IMR-90 (cell line): ENCODE data around the gene PPP2R5A. TPM values are rescaled to one million over a fixed set of nuclear protein-coding genes. Genes with fewer than 3 reads are reported as not detected.
A peak's percentile ranks its signal among the peaks of the same experiment; 100 is the strongest.

Source experiments
- ATAC-seq: fragments of 200-7000 bp; cut with Tn5 transposase; 2 replicates; pipeline ENCODE4 v1.9.1; 2020; ENCODE audit warnings: low read depth, mild to moderate bottlenecking, moderate library complexity
- BruUV-seq: library from RNA; stranded (reverse); fragments of 400-500 nt; replicated peaks from 2 replicates; lab custom pipeline; 2021; lab: Mats Ljungman, UMichigan
- CTCF ChIA-PET: fragments of 300-600 bp; formaldehyde crosslinking; extraction: SDS; loops from one replicate; lab custom pipeline; 2021; ENCODE audit warnings: antibody characterized with exemption; lab: Yijun Ruan, JAX
- POLR2A ChIA-PET: fragments of 300-600 bp; sonication (Branson Sonifier 250); formaldehyde crosslinking; loops from one replicate; lab custom pipeline; 2022; ENCODE audit warnings: antibody characterized with exemption; ENCODE audit not compliant: unreplicated experiment; lab: Charles Lee
- DNase-seq: peaks from one replicate; pipeline ENCODE4 v3.0.0; 2013
- H2AFZ ChIP-seq: replicated peaks from 2 replicates; pipeline ENCODE3; 2013; ENCODE audit warnings: low read length, mild to moderate bottlenecking; ENCODE audit not compliant: poor library complexity
- H2AK5ac ChIP-seq: 2 replicates; pipeline ENCODE4 v1.6.1; 2013; ENCODE audit warnings: low read depth, low read length, inconsistent platforms
- H2AK9ac ChIP-seq: replicated peaks from 2 replicates; pipeline ENCODE3; 2013; ENCODE audit warnings: mild to moderate bottlenecking, low read depth, low read length, moderate library complexity; ENCODE audit not compliant: poor library complexity
- H2BK120ac ChIP-seq: 2 replicates; pipeline ENCODE4 v1.6.1; 2013; ENCODE audit warnings: low read depth, low read length, inconsistent platforms
- H2BK15ac ChIP-seq: 3 replicates; pipeline ENCODE4 v1.6.1; 2013; ENCODE audit warnings: low read depth, low read length, inconsistent platforms
- H2BK20ac ChIP-seq: 2 replicates; pipeline ENCODE4 v1.6.1; 2013; ENCODE audit warnings: low read depth, mild to moderate bottlenecking, inconsistent platforms, low read length, moderate library complexity
- H2BK5ac ChIP-seq: 2 replicates; pipeline ENCODE4 v1.6.1; 2013; ENCODE audit warnings: mild to moderate bottlenecking, low read depth, low read length, inconsistent platforms; ENCODE audit not compliant: poor library complexity, severe bottlenecking
- H3K14ac ChIP-seq: replicated peaks from 2 replicates; pipeline ENCODE4 v1.6.1; 2013; ENCODE audit warnings: low read depth, low read length, inconsistent platforms
- H3K18ac ChIP-seq: 2 replicates; pipeline ENCODE4 v1.6.1; 2013; ENCODE audit warnings: low read depth, low read length, control low read depth
- H3K23ac ChIP-seq: 2 replicates; pipeline ENCODE4 v1.6.1; 2013; ENCODE audit warnings: low read depth, low read length, inconsistent platforms
- H3K27ac ChIP-seq: 2 replicates; pipeline ENCODE4 v1.5.1; 2013; ENCODE audit warnings: mild to moderate bottlenecking, control low read depth, low read length; ENCODE audit not compliant: insufficient read depth
- H3K27me3 ChIP-seq: 2 replicates; pipeline ENCODE4 v1.6.1; 2013; ENCODE audit warnings: low read length; ENCODE audit not compliant: control insufficient read depth, insufficient read depth
- H3K36me3 ChIP-seq: 2 replicates; pipeline ENCODE4 v1.6.1; 2013; ENCODE audit warnings: low read length, mixed read lengths; ENCODE audit not compliant: control insufficient read depth, insufficient read depth
- H3K4ac ChIP-seq: 2 replicates; pipeline ENCODE4 v1.6.1; 2013; ENCODE audit warnings: low read depth, low read length, inconsistent platforms
- H3K4me1 ChIP-seq: 2 replicates; pipeline ENCODE4 v1.6.1; 2013; ENCODE audit warnings: low read length, mixed read lengths; ENCODE audit not compliant: control insufficient read depth, insufficient read depth
- H3K4me2 ChIP-seq: 2 replicates; pipeline ENCODE4 v1.6.1; 2013; ENCODE audit warnings: low read depth, mild to moderate bottlenecking, control low read depth, low read length, moderate library complexity
- H3K4me3 ChIP-seq: 2 replicates; pipeline ENCODE4 v1.5.1; 2013; ENCODE audit warnings: low read depth, mild to moderate bottlenecking, control low read depth, low read length, moderate library complexity; ENCODE audit not compliant: insufficient read depth
- H3K56ac ChIP-seq: 2 replicates; pipeline ENCODE4 v1.6.1; 2013; ENCODE audit warnings: low read length, inconsistent platforms; ENCODE audit not compliant: insufficient read depth; ENCODE audit errors: extremely low read depth
- H3K79me1 ChIP-seq, 2 experiments: 2 replicates each; pipeline ENCODE4 v1.6.1; 2013; ENCODE audit warnings: low read length in 2 of 2, inconsistent platforms in 1 of 2, low read depth in 1 of 2
- H3K9ac ChIP-seq: 2 replicates; pipeline ENCODE4 v1.6.1; 2013; ENCODE audit warnings: low read depth, low read length, control low read depth
- H3K9me1 ChIP-seq: 2 replicates; pipeline ENCODE4 v1.6.1; 2013; ENCODE audit warnings: low read length, inconsistent platforms; ENCODE audit not compliant: insufficient read depth
- H3K9me3 ChIP-seq: 2 replicates; pipeline ENCODE4 v1.6.1; 2013; ENCODE audit warnings: low read length; ENCODE audit not compliant: control insufficient read depth, insufficient read depth
- H4K20me1 ChIP-seq: 2 replicates; pipeline ENCODE4 v1.6.1; 2013; ENCODE audit warnings: low read length, inconsistent platforms; ENCODE audit not compliant: insufficient read depth
- H4K5ac ChIP-seq: 2 replicates; pipeline ENCODE4 v1.6.1; 2013; ENCODE audit warnings: mild to moderate bottlenecking, low read depth, low read length, control low read depth
- H4K8ac ChIP-seq, 2 experiments: 2 replicates each; pipeline ENCODE4 v1.6.1; 2013; ENCODE audit warnings: low read depth in 2 of 2, low read length in 2 of 2, control low read depth in 1 of 2, inconsistent platforms in 1 of 2
- H4K91ac ChIP-seq: 2 replicates; pipeline ENCODE4 v1.6.1; 2013; ENCODE audit warnings: low read depth, low read length, inconsistent platforms; ENCODE audit not compliant: insufficient read depth
- BHLHE40 ChIP-seq: fragments of 150-350 bp; IDR thresholded peaks from 2 replicates; pipeline ENCODE4 v1.6.1; 2016; ENCODE audit warnings: mild to moderate bottlenecking, low read depth, low read length
- CEBPB ChIP-seq: IDR thresholded peaks from 2 replicates; pipeline ENCODE4 v1.6.1; 2012; ENCODE audit warnings: low read depth, low read length, improper control_type of control experiment
- CHD1 ChIP-seq: IDR thresholded peaks from 2 replicates; pipeline ENCODE4 v1.6.1; 2012; ENCODE audit warnings: low read depth, low read length, improper control_type of control experiment
- CTCF ChIP-seq: conservative IDR thresholded peaks from 2 replicates; pipeline ENCODE4 v1.5.1; 2012; ENCODE audit warnings: mild to moderate bottlenecking, low read depth, low read length, improper control_type of control experiment
- FOS ChIP-seq: fragments of 150-350 bp; IDR thresholded peaks from 2 replicates; pipeline ENCODE4 v1.6.1; 2016; ENCODE audit warnings: low read depth, low read length
- MAFK ChIP-seq: IDR thresholded peaks from 2 replicates; pipeline ENCODE4 v1.6.1; 2012; ENCODE audit warnings: low read depth, low read length, improper control_type of control experiment
- MAZ ChIP-seq: IDR thresholded peaks from 2 replicates; pipeline ENCODE4 v1.6.1; 2012; ENCODE audit warnings: low read depth, mild to moderate bottlenecking, low read length, improper control_type of control experiment, moderate library complexity, borderline replicate concordance
- MXI1 ChIP-seq: IDR thresholded peaks from 2 replicates; pipeline ENCODE4 v1.6.1; 2012; ENCODE audit warnings: low read depth, mild to moderate bottlenecking, low read length, moderate library complexity, borderline replicate concordance
- NFE2L2 ChIP-seq: fragments of 150-350 bp; IDR thresholded peaks from 2 replicates; pipeline ENCODE4 v1.6.1; 2016; ENCODE audit warnings: low read depth, mild to moderate bottlenecking, low read length
- POLR2A ChIP-seq: IDR thresholded peaks from 2 replicates; pipeline ENCODE4 v1.6.1; 2012; ENCODE audit warnings: mild to moderate bottlenecking, low read depth, low read length
- RAD21 ChIP-seq: IDR thresholded peaks from 2 replicates; pipeline ENCODE4 v1.6.1; 2012; ENCODE audit warnings: low read length, improper control_type of control experiment
- RCOR1 ChIP-seq: IDR thresholded peaks from 2 replicates; pipeline ENCODE4 v1.6.1; 2012; ENCODE audit warnings: mild to moderate bottlenecking, low read length, improper control_type of control experiment; ENCODE audit not compliant: insufficient replicate concordance
- RFX5 ChIP-seq: IDR thresholded peaks from 2 replicates; pipeline ENCODE4 v1.8.0; 2012; ENCODE audit warnings: low read depth, mild to moderate bottlenecking, low read length, moderate library complexity
- SMC3 ChIP-seq: fragments of 150-350 bp; IDR thresholded peaks from 2 replicates; pipeline ENCODE4 v1.6.1; 2016; ENCODE audit warnings: low read depth, mild to moderate bottlenecking, antibody characterized with exemption, low read length, moderate library complexity
- USF2 ChIP-seq: fragments of 150-350 bp; IDR thresholded peaks from 2 replicates; pipeline ENCODE4 v1.6.1; 2017; ENCODE audit warnings: mild to moderate bottlenecking, antibody characterized with exemption, low read length, low read depth
- dilution Hi-C: fragments of 300-500 bp; cut with HindIII; formaldehyde crosslinking; loops from one replicate; pipeline ENCODE4 v1.14.3; 2018; ENCODE audit warnings: low sequenced_read_pairs; ENCODE audit not compliant: unreplicated experiment
- in situ Hi-C: fragments of 300-500 bp; cut with MboI; formaldehyde crosslinking; loops from 3 replicates; pipeline ENCODE4 v1.14.3; 2019; ENCODE audit warnings: low sequenced_read_pairs, inconsistent platforms, mixed read lengths
- intact Hi-C: fragments of 100-400 bp; cut with micrococcal nuclease; formaldehyde crosslinking; loops from 2 replicates; pipeline ENCODE4 v1.10.0; 2022
- polyA plus RNA-seq, 3 experiments: library from polyadenylated mRNA; depleted of rRNA; stranded (reverse); fragments of >200 nt; gene quantifications; 2 replicates each; pipeline ENCODE4 v1.2.3, GENCODE V29; 2012; ENCODE audit warnings: low replicate concordance in 1 of 3
- total RNA-seq: library from RNA; depleted of rRNA; stranded (reverse); fragments of >200 nt; gene quantifications from 2 replicates; pipeline ENCODE4 v1.2.3, GENCODE V29; 2012
- TF ChIP-seq, protein P1 (sequence below): fragments of 150-350 bp; IDR thresholded peaks from 2 replicates; pipeline ENCODE4 v1.6.1; 2016; ENCODE audit warnings: low read depth, mild to moderate bottlenecking, low read length, moderate library complexity, borderline replicate concordance

PPP2R5A gene
- total and polyA plus RNA-seq, 2 of the 4 experiments (the other 2 are of a cell fraction), result 8.4 to 12.6 TPM

DNA sequence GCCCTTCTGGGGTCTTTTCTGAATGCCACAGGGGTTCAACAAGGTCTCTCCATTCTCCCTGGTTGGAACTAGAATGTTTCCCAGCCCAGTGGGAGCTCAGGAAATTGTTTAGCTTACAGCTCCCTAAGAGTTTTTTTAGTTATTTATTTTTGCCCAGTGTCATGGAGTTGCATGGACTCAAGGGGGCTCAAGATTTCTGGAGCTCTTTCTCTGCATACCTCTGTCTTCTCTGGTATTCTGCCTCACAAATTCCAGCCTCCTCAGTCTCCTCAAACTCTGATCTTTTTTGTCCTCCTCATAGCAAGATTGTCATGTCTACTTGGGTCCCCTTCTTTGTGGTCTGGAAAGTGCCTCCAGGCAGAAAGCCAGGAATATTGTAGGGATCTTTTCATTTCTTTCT lies 15.9 kb upstream of the PPP2R5A start:
- H3K14ac ChIP-seq, result no peak overlapping the region; the same call in 1 of the 2 replicates
- ChIA-PET POLR2A (no interaction called here), CTCF (interaction anchor here (0.5 to 0.7 kb wide), 2 partner anchors 22 to 127 kb away, joined by 3 to 4 read pairs; no protein-coding TSS in a partner anchor)
- H3K56ac ChIP-seq, result no peak overlapping the region
- BruUV-seq, result no TSS peak
- DNase-seq (no peak), ATAC-seq (peak; percentile 67)
- no peak overlapping the region for H3K23ac ChIP-seq
- no peak overlapping the region for H2AK9ac ChIP-seq
- H3K27ac ChIP-seq, result no peak overlapping the region
- dilution Hi-C loops, result no loop called here
- H4K91ac ChIP-seq, result no peak overlapping the region
- H2BK120ac ChIP-seq, result no peak overlapping the region
- H3K4me2 ChIP-seq, result no peak overlapping the region
- H3K27me3 ChIP-seq, result peaks cover 10% of the 10 kb centered on the region; the same call in 1 of the 2 replicates
- no peaks in the 10 kb centered on the region for H4K20me1 ChIP-seq
- no peak overlapping the region for H4K5ac ChIP-seq
- in situ Hi-C loops, result no loop called here
- H4K8ac ChIP-seq, result no peak overlapping the region
- no peak overlapping the region for H3K9ac ChIP-seq
- H3K9me3 ChIP-seq, result no peaks in the 10 kb centered on the region
- no peak overlapping the region for H2AFZ ChIP-seq
- no peak overlapping the region for H2BK15ac ChIP-seq
- H2BK20ac ChIP-seq, result no peak overlapping the region
- H3K4me1 ChIP-seq, result peaks cover 3% of the 10 kb centered on the region; the same call in 1 of the 2 replicates
- no peaks in the 10 kb centered on the region for H3K9me1 ChIP-seq
- TF ChIP-seq USF2 (no peak), RFX5 (no peak), RAD21 (no peak), MAFK (no peak), SMC3 (no peak), BHLHE40 (no peak), NFE2L2 (no peak), CHD1 (no peak), CTCF (no peak), CEBPB (no peak), MXI1 (no peak), FOS (no peak), RCOR1 (no peak), POLR2A (no peak), MAZ (no peak)
- TF ChIP-seq, protein P1, sequence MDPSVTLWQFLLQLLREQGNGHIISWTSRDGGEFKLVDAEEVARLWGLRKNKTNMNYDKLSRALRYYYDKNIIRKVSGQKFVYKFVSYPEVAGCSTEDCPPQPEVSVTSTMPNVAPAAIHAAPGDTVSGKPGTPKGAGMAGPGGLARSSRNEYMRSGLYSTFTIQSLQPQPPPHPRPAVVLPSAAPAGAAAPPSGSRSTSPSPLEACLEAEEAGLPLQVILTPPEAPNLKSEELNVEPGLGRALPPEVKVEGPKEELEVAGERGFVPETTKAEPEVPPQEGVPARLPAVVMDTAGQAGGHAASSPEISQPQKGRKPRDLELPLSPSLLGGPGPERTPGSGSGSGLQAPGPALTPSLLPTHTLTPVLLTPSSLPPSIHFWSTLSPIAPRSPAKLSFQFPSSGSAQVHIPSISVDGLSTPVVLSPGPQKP, result no peak
- no peak overlapping the region for H3K18ac ChIP-seq
- no peak overlapping the region for H2AK5ac ChIP-seq
- H3K36me3 ChIP-seq, result no peaks in the 10 kb centered on the region
- intact Hi-C loops, result no loop called here
- no peak overlapping the region for H3K4ac ChIP-seq
- no peak overlapping the region for H2BK5ac ChIP-seq
- no peaks in the 10 kb centered on the region for H3K79me1 ChIP-seq
- H3K4me3 ChIP-seq, result no peak overlapping the region
